Omental fat pad (tissue), 4 donors: ENCODE data around the gene CLCA4. TPM values are rescaled to one million over a fixed set of nuclear protein-coding genes. Genes with fewer than 3 reads are reported as not detected.

Source experiments
- ATAC-seq: fragments of 150-250 bp; one replicate; pipeline ENCODE4 v1.9.1; 2016; ENCODE audit warnings: mild to moderate bottlenecking, moderate library complexity; ENCODE audit not compliant: low FRiP score
- DNase-seq: peaks from one replicate; pipeline ENCODE4 v3.0.0-alpha.2; 2019; ENCODE audit warnings: low spot score
- CTCF ChIP-seq, 3 donors: fragments of 450-650 bp; IDR thresholded peaks; one replicate each; pipeline ENCODE4 v1.5.1; 2016 to 2017; ENCODE audit warnings: antibody characterized with exemption in 3 of 3, mild to moderate bottlenecking in 3 of 3, moderate library complexity in 2 of 3
- total RNA-seq, 4 donors: library from RNA; depleted of rRNA; stranded (reverse); fragments of >200 nt; gene quantifications; one replicate each; pipeline ENCODE4 v1.1.0, GENCODE V29; 2016

CLCA4 gene
- total RNA-seq, 4 donors from 2014 or later = not detected

DNA sequence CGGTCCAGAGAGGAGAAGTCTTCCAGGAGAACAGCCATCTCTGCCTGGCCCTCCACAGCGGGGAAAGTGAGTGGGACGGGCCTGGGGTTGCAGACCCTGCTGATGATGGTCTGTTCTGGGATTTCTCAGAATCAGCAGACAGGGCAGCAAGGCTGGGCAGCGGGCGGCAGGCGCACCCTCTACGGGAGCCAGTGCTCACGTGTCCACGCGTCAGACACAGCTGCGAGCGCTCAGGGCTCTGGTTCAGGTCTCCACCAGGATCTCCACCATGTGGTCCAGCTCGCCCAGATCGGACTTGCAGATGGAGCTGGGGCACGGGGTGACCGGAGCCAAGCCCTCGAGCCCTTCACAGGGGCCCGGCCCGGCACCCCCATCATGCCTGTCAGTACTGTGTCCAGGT, 5.5 kb downstream of the CLCA4 start:
- no peak for TF ChIP-seq CTCF (IDR thresholded peaks at IDR 0.05)
- DNase-seq (no peak), ATAC-seq (no peak)

DNA sequence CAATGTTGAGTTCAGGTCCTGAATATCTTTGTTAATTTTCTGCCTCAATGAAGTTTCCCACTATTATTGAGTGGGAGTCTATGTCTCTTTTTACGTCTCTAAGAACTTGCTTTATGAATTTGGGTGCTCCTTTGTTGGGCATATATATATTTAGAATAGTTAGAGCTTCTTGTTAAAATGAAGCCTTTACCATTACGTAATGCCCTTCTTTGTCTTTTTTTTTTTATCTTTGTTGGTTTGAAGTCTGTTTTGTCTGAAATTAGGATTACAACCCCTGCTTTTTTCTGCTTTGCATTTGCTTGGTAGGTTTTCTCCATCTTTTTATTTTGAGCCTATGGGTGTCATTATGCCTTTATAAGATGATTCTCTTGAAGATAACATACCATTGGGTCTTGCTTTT, 10.9 kb downstream of the CLCA4 start:
- ATAC-seq (no peak), DNase-seq (no peak)
- TF ChIP-seq CTCF (IDR thresholded peaks at IDR 0.05) = no peak

- DNase-seq = no peak
- no peak for ATAC-seq
- no peak for TF ChIP-seq CTCF (IDR thresholded peaks at IDR 0.05)
Measured at GRCh38 chr1:86563849-86564248, 17.0 kb downstream of the CLCA4 start.

DNA sequence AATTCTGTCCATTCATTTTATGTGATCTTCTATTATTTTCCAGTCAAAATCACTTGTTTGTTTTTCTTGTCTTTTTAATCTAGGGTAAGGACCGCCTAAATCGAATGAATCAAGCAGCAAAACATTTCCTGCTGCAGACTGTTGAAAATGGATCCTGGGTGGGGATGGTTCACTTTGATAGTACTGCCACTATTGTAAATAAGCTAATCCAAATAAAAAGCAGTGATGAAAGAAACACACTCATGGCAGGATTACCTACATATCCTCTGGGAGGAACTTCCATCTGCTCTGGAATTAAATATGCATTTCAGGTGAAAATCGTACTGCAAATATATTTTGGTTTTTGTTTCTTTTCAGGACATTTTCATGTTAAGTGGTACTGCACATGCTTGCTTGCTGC, 20.5 kb downstream of the CLCA4 start:
- no peak for DNase-seq
- no peak for ATAC-seq
- TF ChIP-seq CTCF (IDR thresholded peaks at IDR 0.05) = no peak

- ATAC-seq (no peak), DNase-seq (no peak)
- no peak for TF ChIP-seq CTCF (IDR thresholded peaks at IDR 0.05)
Measured at GRCh38 chr1:86567878-86568277, 21.0 kb downstream of the CLCA4 start.

DNA sequence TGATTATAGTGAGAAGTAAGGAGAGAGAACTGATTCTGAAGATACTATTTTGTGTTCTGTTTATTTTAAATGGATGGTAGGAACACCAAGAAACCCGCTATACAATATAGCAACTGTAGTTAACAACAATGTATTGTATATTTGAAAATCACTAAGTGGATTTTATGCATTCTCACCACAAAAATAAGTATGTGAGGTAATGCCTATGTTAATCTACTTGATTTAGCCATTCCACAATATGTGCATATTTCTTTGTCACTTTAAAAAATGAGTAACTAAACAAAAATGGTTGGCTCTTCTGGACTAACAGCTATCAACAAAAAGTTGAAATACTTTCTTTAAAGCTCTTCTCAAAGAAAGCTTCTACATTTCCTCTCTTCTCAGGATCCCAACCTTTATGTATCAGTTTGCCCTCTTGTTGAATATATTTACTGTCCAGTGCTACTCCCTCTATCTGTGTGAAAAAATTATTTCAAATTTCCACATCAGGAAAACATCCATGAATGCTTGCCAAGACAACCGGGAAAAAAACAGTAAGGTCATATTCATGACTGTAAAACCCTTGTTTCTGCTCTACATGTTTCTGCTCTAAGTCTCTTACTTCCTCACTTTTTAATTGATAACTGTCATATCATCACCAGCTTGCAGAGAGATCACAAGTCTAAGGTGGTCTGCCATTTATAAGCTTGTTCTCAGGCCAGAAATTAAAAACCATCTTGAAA, 27.0 kb downstream of the CLCA4 start:
- no peak for TF ChIP-seq CTCF (IDR thresholded peaks at IDR 0.05)
- no peak for ATAC-seq

DNA sequence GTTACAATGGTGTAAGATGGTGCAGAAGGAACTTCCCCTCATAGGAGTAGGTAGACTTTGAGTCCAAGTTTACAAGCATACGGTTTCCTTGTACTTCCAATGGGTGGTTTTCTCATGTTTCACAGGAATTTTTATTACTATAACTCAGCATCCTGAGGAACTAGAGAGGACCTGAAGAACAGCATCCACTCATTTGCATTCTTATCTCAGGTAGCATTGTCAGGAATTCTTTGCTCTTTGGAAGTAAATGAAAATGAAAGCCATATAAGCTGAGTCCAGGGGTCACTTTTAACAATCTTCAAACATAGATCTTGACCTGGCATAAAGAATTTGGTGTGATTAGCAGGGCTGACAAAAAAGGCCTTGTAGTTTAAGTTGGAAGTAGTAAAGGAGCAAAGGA, 34.4 kb downstream of the CLCA4 start:
- no peak for TF ChIP-seq CTCF (IDR thresholded peaks at IDR 0.05)
- ATAC-seq = no peak
- no peak for DNase-seq

More for the DNA sequence above, 27.0 kb downstream of the CLCA4 start:
- DNase-seq = no peak
